WTC11 (cell line): ENCODE data around the gene PYHIN1. TPM values are rescaled to one million over a fixed set of nuclear protein-coding genes. Genes with fewer than 3 reads are reported as not detected.

Experiments used
- ATAC-seq: fragments of 200-7000 bp; cut with Tn5 transposase; 2 replicates; pipeline ENCODE4 v1.10.0; 2021; ENCODE audit warnings: mild to moderate bottlenecking, moderate library complexity
- CTCF ChIA-PET: fragments of 300-600 bp; sonication (Branson Sonifier 250); formaldehyde crosslinking; loops from one replicate; lab custom pipeline; 2021; ENCODE audit warnings: antibody characterized with exemption; lab: Charles Lee
- POLR2A ChIA-PET: fragments of 350-600 bp; sonication (Branson Sonifier 250); formaldehyde crosslinking; loops from one replicate; lab custom pipeline; 2021; ENCODE audit warnings: antibody characterized with exemption; lab: Charles Lee
- DNase-seq: peaks from one replicate; pipeline ENCODE4 v3.0.0; 2021; ENCODE audit warnings: low spot score
- H3K27ac Mint-ChIP-seq: 2 replicates; pipeline ENCODE4 v1.8.0; 2021; ENCODE audit warnings: mixed read lengths
- H3K27me3 Mint-ChIP-seq: 2 replicates; pipeline ENCODE4 v1.8.0; 2021; ENCODE audit warnings: low read depth, mild to moderate bottlenecking, moderate library complexity, mixed read lengths
- H3K36me3 Mint-ChIP-seq: 2 replicates; pipeline ENCODE4 v1.8.0; 2021; ENCODE audit warnings: mixed read lengths
- H3K4me1 Mint-ChIP-seq: 2 replicates; pipeline ENCODE4 v1.8.0; 2022; ENCODE audit warnings: mixed read lengths
- H3K4me3 Mint-ChIP-seq: 2 replicates; pipeline ENCODE4 v1.8.0; 2021; ENCODE audit warnings: mild to moderate bottlenecking, moderate library complexity, mixed read lengths
- H3K9me3 Mint-ChIP-seq: 2 replicates; pipeline ENCODE4 v1.8.0; 2021; ENCODE audit warnings: mixed read lengths
- CREB1 ChIP-seq: sonication (generic); formaldehyde crosslinking; IDR thresholded peaks from 2 replicates; pipeline ENCODE4 v1.8.0; 2023; ENCODE audit warnings: mild to moderate bottlenecking, missing genetic modification reagents
- CREM ChIP-seq: sonication (generic); formaldehyde crosslinking; IDR thresholded peaks from 2 replicates; pipeline ENCODE4 v1.8.1; 2022; ENCODE audit warnings: mild to moderate bottlenecking, missing genetic modification reagents, moderate library complexity
- E2F5 ChIP-seq: sonication (generic); formaldehyde crosslinking; IDR thresholded peaks from 2 replicates; pipeline ENCODE4 v1.8.1; 2022; ENCODE audit warnings: mild to moderate bottlenecking, moderate library complexity, missing genetic modification reagents
- ESRRA ChIP-seq: sonication (generic); formaldehyde crosslinking; IDR thresholded peaks from 2 replicates; pipeline ENCODE4 v1.8.1; 2022; ENCODE audit warnings: mild to moderate bottlenecking, missing genetic modification reagents, borderline replicate concordance
- ETV6 ChIP-seq: sonication (generic); formaldehyde crosslinking; IDR thresholded peaks from 2 replicates; pipeline ENCODE4 v1.8.1; 2022; ENCODE audit warnings: mild to moderate bottlenecking, missing genetic modification reagents
- GRHL2 ChIP-seq: fragments of 250-450 bp; sonication (Bioruptor Pico); IDR thresholded peaks from 2 replicates; pipeline ENCODE4 v1.8.0; 2022; ENCODE audit warnings: mild to moderate bottlenecking, moderate library complexity; ENCODE audit not compliant: insufficient replicate concordance, severe bottlenecking
- NFE2L1 ChIP-seq: sonication (generic); formaldehyde crosslinking; IDR thresholded peaks from 2 replicates; pipeline ENCODE4 v1.8.1; 2023; ENCODE audit warnings: missing genetic modification reagents
- NFYB ChIP-seq: sonication (generic); formaldehyde crosslinking; conservative IDR thresholded peaks from 2 replicates; pipeline ENCODE4 v1.8.0; 2022; ENCODE audit warnings: low read depth, missing genetic modification reagents
- RORB ChIP-seq: fragments of 250-450 bp; sonication (Bioruptor Pico); IDR thresholded peaks from 2 replicates; pipeline ENCODE4 v1.9.0; 2021; ENCODE audit warnings: mild to moderate bottlenecking
- SMAD4 ChIP-seq: sonication (generic); formaldehyde crosslinking; IDR thresholded peaks from 2 replicates; pipeline ENCODE4 v1.8.0; 2022; ENCODE audit warnings: mild to moderate bottlenecking, missing genetic modification reagents
- USF1 ChIP-seq: sonication (generic); formaldehyde crosslinking; IDR thresholded peaks from 2 replicates; pipeline ENCODE4 v1.8.0; 2022; ENCODE audit warnings: mild to moderate bottlenecking, missing genetic modification reagents
- ZBTB21 ChIP-seq: sonication (generic); formaldehyde crosslinking; IDR thresholded peaks from 2 replicates; pipeline ENCODE4 v1.8.1; 2023; ENCODE audit warnings: mild to moderate bottlenecking, missing genetic modification reagents, borderline replicate concordance
- ZNF121 ChIP-seq: sonication (generic); formaldehyde crosslinking; IDR thresholded peaks from 2 replicates; pipeline ENCODE4 v1.8.0; 2023; ENCODE audit warnings: missing genetic modification reagents
- ZNF232 ChIP-seq: sonication (generic); formaldehyde crosslinking; IDR thresholded peaks from 2 replicates; pipeline ENCODE4 v1.8.0; 2022; ENCODE audit warnings: mild to moderate bottlenecking, missing genetic modification reagents
- ZNF512 ChIP-seq: sonication (generic); formaldehyde crosslinking; IDR thresholded peaks from 2 replicates; pipeline ENCODE4 v1.8.1; 2022; ENCODE audit warnings: missing genetic modification reagents, borderline replicate concordance
- total RNA-seq: library from RNA; stranded (reverse); gene quantifications from 3 replicates; pipeline ENCODE4 v1.2.3, GENCODE V29; 2021
- TF ChIP-seq, protein P1 (sequence below): fragments of 250-450 bp; sonication (Bioruptor Pico); IDR thresholded peaks from 2 replicates; pipeline ENCODE4 v2.1.2; 2022; ENCODE audit warnings: mild to moderate bottlenecking, moderate library complexity
- TF ChIP-seq, protein P2 (sequence below): fragments of 250-450 bp; sonication (Bioruptor Pico); IDR thresholded peaks from 2 replicates; pipeline ENCODE4 v1.8.0; 2021; ENCODE audit warnings: mild to moderate bottlenecking

The PYHIN1 gene
- total RNA-seq, 1 experiment from 2014 or later = not detected

- ChIA-PET CTCF (no interaction called here), POLR2A (no interaction called here)
- Mint-ChIP-seq H3K27me3 (no peaks in the 10 kb centered on the region), H3K4me1 (peaks cover 22% of the 10 kb centered on the region), H3K27ac (no peak overlapping the region), H3K4me3 (no peak overlapping the region), H3K9me3 (peaks cover 30% of the 10 kb centered on the region), H3K36me3 (no peaks in the 10 kb centered on the region)
- TF ChIP-seq GRHL2 (CRISPR knock-in tag) (no peak), NFYB (CRISPR knock-in tag) (no peak), CREB1 (CRISPR knock-in tag) (no peak), ZBTB21 (CRISPR knock-in tag) (no peak), ZNF512 (CRISPR knock-in tag) (no peak), E2F5 (CRISPR knock-in tag) (no peak), CREM (CRISPR knock-in tag) (no peak), ETV6 (CRISPR knock-in tag) (no peak), NFE2L1 (CRISPR knock-in tag) (no peak), USF1 (no peak), ZNF121 (CRISPR knock-in tag) (no peak)
- TF ChIP-seq, protein P1, sequence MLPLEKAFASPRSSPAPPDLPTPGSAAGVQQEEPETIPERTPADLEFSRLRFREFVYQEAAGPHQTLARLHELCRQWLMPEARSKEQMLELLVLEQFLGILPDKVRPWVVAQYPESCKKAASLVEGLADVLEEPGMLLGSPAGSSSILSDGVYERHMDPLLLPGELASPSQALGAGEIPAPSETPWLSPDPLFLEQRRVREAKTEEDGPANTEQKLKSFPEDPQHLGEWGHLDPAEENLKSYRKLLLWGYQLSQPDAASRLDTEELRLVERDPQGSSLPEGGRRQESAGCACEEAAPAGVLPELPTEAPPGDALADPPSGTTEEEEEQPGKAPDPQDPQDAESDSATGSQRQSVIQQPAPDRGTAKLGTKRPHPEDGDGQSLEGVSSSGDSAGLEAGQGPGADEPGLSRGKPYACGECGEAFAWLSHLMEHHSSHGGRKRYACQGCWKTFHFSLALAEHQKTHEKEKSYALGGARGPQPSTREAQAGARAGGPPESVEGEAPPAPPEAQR (CRISPR knock-in tag) = no peak
- TF ChIP-seq, protein P2, sequence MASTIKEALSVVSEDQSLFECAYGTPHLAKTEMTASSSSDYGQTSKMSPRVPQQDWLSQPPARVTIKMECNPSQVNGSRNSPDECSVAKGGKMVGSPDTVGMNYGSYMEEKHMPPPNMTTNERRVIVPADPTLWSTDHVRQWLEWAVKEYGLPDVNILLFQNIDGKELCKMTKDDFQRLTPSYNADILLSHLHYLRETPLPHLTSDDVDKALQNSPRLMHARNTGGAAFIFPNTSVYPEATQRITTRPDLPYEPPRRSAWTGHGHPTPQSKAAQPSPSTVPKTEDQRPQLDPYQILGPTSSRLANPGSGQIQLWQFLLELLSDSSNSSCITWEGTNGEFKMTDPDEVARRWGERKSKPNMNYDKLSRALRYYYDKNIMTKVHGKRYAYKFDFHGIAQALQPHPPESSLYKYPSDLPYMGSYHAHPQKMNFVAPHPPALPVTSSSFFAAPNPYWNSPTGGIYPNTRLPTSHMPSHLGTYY (CRISPR knock-in tag) = no peak
- ATAC-seq = no peak
- DNase-seq = no peak
Measured at GRCh38 chr1:158996998-158997397, 65.6 kb downstream of the PYHIN1 start.

DNA sequence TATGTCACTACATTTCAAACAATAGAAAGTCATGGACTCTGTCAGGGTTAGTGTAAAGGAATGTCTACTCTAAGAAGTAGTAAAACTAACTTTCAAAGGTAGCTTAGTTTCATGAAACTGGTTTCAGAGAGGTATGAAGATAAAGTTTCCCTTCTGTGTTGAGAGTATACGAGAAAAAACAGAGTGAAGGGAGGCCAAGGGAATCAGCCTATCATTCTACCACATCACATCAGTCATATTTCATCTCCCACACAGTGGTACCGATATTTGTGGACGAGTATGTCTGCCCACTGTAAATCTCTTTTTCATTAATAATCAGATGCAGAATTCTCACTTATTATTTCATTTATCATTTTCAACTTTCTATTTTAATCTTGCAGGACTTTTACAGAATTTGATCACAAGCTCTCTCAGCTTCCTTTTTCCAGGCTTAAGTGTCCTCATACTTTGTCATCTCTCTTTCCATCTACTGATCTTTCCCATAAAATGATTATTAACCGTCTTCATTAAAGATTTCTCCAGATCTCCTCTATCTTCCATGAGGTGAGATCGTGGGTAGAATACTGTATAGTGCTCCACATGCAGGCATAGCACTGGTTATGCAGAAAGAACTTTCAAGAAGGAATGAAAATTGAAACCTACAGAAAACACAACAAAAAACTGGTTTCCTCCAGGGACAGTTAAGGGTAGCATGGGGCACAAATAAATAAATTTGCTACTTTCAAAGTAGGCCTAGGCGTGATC, 66.9 kb downstream of the PYHIN1 start:
- no peak for TF ChIP-seq SMAD4 (CRISPR knock-in tag)
- TF ChIP-seq RORB = no peak
- no peak for TF ChIP-seq ZNF232 (CRISPR knock-in tag)
- TF ChIP-seq ESRRA (CRISPR knock-in tag) = no peak
- H3K4me3 Mint-ChIP-seq = peak overlapping the region; percentile 74; the same call in 1 of the 2 replicates
- H3K27me3 Mint-ChIP-seq = no peaks in the 10 kb centered on the region; the same call in 1 of the 2 replicates
- peaks cover 26% of the 10 kb centered on the region for H3K4me1 Mint-ChIP-seq
- ATAC-seq (no peak), DNase-seq (no peak)
- no peaks in the 10 kb centered on the region for H3K36me3 Mint-ChIP-seq
- POLR2A ChIA-PET = no interaction called here
- no peak overlapping the region for H3K27ac Mint-ChIP-seq
- CTCF ChIA-PET = interaction anchor here (0.6 to 1.4 kb wide), 8 partner anchors 8 to 491 kb away, joined by 3 to 10 read pairs (median 5); no protein-coding TSS in a partner anchor
- H3K9me3 Mint-ChIP-seq = peaks cover 21% of the 10 kb centered on the region
